ENCODE results near the gene PDS5B. TPM values are rescaled to one million over a fixed set of nuclear protein-coding genes. Genes with fewer than 3 reads are reported as not detected.
"Not testable (repeated sequence)": the region's sequence is repeated elsewhere in the genome, so short reads cannot be mapped to it uniquely, and the experiment has no call there.

The PDS5B gene
- polyA plus RNA-seq, 1 donor = 40.3 TPM

DNA sequence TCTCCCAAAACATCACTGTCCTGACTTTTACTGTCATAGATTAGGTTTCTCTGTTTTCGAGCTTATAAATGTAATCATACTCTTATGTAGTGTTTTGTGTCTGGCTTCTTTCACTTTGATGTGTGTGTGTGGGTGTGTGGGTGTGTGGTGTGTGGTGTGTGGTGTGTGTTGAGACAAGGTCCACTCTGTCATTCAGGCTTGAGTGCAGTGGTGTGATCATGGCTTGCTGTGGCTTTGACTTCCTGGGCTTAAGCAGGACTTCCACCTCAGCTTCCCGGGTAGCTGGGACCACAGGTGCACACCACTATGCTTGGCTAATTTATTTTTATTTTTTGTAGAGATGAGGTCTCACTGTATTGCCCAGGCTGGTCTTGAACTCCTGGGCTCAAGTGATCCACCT is 59.6 kb downstream of the PDS5B start:
- no peak for DNase-seq (ENCODE audit: low read depth)

DNA sequence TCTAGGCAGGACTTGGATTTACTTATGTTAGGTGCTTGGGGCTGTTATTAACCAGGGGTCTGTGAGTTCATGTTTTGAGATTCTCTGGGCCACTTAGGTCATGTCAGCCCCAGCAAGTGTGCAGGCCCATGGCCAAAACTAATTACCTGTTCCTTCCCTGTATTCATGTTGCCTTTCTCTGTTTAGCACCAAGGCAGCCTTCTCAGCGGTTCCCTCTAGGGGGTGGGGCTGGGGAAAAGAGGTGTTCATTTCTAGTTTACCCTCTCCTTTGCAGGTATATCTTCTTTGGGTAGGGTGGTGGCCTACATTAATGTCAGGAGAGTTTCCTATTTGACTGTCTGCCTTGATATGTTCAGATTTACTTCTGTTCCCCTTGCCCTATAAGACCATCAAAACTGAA is 61.7 kb downstream of the PDS5B start:
- no peak for DNase-seq (ENCODE audit: low read depth)

DNA sequence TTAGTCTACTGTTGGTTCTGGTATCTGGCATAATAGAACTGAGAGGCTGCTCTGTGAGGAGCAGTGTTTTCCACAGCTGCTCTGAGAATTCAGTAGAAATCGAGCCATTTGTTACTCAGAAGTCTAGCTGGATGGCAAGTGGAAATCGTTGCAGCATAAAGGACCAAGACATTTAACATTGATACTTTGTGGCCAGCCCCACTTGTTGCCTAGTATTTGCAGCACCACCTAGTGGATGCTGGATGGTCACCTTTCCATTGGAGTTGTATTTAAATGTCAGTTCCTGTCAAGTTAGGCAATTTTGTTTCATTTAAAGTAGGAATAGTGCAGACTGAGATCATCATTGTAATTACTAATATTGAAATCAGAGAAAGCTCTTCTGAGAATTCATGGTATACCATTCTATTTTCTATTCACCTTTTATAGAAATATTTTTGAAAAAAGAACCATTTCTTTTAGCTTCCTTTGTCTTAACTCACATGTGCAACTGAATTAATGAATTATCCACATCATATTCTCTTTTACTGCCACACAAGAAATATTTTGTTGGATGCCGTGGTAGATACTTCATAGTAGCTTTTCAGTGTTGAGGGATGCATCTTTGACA is 64.6 kb downstream of the PDS5B start:
- peak; percentile 11 for DNase-seq (ENCODE audit: low read depth)

DNA sequence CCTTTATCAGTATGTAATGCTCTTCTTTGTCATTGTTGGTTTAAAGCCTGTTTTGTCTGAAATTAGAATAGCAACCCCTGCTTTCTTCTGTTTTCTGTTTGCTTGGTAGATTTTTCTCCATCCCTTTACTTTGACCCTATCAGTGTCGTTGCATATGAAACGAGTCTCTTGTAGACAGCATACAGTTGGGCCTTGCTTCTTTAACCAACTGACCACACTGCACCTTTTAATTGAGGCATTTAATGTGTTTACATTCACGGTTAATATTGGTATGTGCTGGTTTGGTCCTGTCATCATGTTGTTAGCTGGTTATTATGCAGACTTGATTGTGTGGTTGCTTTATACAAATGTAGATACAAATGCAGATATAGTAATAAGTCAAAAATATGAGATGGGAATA is 71.1 kb downstream of the PDS5B start:
- DNase-seq (ENCODE audit: low read depth) = no peak

DNA sequence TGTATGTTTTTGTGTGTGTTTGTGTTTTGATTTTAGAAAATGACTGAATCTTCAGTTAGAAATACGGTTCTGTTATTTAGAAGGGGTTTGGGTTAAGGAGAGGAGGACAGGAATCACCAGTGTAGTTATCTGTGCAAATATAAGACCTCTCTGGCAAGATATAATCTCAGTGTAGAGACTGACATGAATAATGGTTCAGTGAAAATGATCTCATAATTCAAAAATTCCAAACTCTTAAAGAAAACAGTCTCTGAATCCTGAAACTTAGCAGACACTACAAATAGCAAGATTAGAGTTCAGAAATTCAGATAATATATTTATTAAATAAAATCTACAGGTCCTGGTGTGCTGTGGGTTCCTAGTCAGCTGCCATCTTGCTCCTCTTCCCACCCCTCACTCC is 73.5 kb downstream of the PDS5B start:
- DNase-seq (ENCODE audit: low read depth) = no peak

DNA sequence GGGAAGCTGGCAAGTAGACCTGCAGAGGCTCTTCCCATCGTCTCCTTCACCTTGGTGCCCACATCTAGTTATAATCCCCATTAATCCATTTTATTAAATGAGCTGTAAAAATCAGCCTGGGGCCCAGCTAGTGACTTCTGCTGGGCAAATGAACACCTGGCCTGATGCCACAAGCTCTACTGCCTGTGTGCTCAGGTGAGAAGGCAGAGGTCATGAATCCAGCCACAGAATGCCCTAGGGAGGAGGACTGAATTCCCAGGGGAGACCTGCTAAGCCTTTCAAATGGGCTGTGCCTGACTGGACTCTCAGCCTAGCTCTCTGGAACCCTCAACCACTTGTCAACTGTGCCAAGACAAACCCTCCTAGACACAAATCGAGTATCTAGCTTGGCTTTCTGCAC is 74.0 kb downstream of the PDS5B start:
- no peak for DNase-seq (ENCODE audit: low read depth)

DNA sequence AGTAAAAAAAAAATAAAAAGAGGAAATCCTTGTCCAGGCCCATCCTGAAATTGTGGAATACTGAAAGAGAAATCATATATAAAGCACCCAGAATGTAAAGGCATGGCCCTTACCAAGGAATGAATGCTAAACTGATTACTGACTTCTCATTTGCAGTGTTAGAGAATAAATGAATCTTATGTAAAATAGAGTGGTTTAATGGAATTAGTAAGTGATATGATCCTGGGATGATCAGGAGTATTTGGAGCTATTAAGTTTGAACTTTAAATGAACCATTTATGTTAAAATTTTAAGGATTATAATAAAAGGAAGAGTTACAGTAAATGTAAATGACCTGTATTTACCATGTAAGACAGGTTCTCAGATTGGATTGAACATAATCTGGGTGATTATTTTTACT is 75.4 kb downstream of the PDS5B start:
- DNase-seq (ENCODE audit: low read depth) = no peak

DNA sequence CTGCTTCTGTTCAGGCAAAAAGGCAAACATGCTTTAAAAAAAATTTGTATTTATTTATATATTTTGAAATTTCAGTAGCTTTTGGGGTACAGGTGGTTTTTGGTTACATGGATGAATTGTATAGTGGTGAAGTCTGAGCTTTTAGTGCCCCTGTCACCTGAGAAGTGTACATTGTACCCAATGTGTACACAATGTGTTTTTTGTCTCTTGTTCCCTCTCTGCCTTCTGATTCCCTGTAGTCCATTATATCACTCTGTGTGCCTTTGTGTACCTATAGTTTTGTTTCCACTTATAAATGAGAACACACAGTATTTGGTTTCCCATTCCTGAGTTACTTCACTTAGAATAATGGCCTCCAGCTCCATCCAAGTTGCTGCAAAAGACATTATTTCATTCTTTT is 77.4 kb downstream of the PDS5B start:
- DNase-seq (ENCODE audit: low read depth) = no peak

DNA sequence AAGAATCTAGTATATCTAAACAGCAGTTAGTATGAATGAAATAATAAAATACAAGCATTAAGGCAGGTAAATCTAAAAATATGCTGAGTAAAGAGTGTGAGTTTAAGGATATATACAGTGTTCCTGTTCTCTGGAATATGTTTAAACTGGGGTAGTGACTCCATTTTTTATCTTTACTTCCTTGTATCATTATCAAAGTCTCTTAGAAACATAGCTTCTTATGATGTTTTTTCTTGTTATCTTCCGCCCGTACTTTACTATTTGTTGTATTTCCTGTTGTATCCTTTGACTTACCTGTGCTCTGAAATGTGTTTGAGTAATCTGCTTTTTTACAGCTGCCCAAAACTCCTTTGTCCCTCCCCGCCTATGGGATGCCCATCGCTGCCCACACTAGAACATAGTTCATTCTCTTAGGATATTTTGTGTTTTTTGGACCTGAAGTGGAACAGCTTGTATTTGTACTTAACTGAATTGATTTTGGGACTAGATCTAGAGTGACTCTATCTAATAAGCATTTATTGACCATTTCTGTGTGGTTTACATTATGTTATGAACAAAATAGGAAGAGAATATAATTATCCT is 80.8 kb downstream of the PDS5B start:
- DNase-seq (ENCODE audit: low read depth) = no peak

DNA sequence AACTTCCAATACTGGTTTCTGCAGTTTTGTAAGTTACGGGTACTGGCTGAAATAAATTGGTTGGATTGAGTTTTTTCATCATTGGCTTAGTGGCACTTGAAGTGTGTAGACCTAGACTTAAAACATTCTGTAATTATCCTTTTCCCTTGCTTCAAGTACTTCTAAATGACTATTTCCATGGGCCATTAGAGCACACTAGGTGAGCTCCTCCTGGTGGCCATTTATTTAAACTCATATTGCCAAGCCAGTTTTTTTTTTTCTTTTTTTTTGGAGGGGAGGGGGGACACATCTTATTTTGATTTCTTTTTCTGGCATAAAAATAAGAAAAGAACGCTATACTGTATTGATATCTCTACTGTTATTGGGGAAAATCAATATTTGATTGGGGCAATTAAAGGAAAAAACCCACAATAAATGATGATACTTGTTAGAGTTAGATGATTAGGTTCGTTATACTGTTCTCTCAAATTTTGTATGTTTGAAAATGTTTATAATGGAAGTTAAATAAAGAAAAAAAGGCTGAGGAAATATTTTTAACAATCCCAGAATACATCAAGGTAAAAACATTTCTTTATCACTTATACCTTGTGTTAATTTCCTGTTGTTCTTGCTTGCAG is 82.9 kb downstream of the PDS5B start:
- DNase-seq (ENCODE audit: low read depth) = peak; percentile 9

DNA sequence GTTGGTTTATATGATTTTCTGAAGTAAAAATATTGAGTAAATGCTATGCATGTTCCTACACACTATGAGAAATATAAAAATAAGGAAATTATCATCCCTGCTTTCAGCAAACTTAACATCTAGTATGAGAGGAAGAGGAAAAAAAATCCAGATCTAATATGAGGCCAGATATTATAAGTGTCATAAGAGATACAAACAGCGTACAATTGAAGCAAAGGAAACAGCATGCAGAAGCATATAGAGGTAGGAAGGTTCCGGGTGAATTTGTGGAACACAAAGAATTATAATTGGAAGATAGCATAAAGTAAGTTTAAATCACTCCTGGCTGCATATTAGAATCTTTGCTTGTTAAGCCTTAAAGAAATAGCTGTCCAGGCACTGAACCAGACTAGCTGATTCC is 88.3 kb downstream of the PDS5B start:
- DNase-seq (ENCODE audit: low read depth) = no peak

DNA sequence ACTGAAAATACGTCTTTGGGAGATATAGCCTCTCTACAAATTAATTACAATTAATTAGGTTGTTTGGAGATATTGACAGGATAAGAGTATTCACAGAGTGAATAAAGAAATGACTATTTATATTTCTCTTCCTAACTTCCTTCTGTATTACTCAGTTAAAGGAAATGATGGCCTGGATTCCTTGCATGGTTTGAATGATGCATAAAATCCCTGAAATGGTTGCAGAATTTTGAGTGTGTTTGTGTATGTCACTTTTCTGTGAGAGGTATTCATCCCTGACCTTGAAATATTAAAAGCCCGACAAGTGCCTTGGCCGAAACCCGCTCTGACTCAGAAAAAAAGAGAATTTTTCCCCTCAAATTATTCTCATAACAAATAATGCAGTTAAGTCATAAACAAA is 90.0 kb downstream of the PDS5B start:
- no peak for DNase-seq (ENCODE audit: low read depth)

DNA sequence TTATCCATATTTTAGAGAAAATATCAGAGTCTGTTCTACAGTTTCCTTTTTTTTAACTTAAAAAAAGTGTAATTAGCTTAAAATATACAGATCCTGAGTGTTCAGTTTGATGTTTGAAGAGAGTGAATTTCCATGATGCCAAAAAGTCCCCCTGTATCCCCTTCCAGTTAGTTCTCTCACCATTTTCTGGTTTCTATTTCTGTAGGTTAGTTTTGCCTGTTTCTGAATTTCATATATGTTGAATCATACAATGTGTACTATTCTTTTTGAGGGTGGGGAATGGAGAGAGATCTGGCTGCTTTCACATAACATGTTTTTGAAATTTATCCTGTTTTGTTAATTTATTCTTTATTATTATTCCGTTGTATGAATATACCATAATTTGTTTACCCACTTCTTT is 95.9 kb downstream of the PDS5B start:
- no peak for DNase-seq (ENCODE audit: low read depth)

DNA sequence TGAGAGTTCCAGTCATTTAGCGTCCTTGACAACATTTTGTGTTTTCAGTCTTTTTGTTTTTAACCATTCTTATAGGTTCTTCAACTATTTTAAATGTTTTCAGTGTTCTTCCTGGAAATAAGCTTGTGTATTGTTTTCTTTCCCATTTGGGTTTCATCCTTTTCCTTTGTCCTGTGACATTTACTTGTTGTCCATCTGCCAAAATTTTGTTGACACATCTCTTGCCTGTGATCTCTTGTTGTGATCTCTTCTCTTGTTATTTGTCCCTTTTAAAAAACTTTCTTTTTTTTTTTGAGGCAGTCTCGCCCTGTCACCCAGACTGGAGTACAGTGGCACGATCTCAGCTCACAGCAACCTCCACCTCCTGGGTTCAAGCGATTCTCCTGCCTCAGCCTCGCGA is 96.5 kb downstream of the PDS5B start:
- DNase-seq (ENCODE audit: low read depth) = no peak

DNA sequence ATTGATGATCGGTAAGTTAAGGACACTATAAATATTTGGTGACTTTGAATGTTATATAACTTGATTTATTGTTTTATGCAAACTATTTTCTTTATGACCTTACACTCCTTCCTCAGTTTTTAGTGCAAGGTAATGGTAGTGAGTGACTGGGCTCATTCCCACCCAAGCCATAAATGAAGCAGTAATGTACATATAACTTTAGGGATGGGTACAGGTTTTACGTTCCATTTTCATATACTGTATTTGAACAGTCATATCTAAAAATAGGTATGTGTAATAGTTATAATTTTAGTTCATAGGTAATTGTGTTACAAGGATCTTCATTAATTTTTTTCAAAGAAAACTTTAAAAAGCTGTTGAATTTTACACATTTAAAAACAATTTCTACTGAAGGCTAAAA is 101.0 kb downstream of the PDS5B start:
- no peak for DNase-seq (ENCODE audit: low read depth)

DNA sequence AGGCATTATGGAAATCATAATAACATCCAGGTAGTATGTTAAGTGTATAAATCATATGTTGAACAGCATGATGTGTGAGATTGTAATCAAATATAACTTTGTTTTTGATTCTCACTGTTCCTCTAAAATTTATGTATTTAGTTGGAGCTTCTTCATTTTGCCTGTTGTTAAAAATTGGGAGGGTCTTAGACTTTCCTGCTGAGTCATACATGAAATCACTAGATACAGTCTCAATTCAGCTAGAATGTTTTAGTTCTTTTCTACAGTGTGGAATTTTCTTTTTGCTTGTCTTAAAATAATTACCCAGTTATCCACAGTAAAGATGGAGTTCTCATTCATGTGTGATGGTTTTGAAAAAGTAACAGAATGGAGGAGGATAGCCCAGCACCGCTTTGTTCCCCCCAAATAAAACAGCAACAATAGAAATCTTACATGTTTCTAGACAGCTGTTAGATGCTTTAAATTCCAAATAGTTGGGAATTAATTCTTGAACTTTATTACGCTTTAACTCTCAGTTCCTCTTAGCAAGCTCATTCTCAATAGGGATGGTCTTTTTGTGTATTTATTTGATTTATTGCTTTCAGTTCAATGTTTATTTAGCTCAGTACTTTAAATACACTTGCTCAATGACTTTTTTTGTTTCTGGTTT is 109.5 kb downstream of the PDS5B start:
- DNase-seq (ENCODE audit: low read depth) = no peak

DNA sequence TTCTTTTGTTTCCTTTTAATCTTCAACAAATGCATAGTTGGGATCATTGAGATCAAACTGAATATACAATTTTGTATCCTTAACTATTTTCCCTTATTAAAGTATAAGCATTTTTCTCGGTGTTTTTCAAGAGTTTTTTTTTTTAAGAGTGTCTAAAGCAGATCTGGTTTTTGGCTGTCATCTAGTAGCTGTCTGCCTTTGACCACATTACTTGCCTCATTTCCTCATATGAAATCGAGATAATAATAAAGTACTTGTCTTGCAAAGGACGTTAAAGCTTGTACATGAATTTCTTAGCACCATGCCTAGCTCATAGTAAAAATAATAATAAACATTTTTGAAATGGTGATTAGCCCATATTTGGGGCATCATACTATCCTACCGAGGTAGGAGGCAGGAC is 121.2 kb downstream of the PDS5B start:
- no peak for DNase-seq (ENCODE audit: low read depth)

DNA sequence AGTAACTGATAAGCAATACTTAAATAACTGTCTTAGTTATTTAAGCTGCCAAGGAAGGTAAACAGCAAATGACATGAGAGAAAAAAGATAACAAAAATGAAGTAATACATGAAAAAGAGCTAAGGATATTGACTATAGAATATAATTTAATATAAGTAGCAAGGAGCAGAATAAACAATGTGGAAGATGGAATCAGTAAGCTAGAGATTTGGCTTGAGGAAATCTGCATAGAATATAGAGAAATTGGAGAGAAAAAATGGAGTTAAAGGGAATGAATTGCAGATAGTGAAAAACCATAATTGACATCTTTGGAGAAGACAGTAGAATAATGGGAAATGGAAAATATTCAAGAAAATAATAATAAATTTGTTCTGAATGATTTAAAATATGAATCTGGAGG is 127.1 kb downstream of the PDS5B start:
- no peak for DNase-seq (ENCODE audit: low read depth)

DNA sequence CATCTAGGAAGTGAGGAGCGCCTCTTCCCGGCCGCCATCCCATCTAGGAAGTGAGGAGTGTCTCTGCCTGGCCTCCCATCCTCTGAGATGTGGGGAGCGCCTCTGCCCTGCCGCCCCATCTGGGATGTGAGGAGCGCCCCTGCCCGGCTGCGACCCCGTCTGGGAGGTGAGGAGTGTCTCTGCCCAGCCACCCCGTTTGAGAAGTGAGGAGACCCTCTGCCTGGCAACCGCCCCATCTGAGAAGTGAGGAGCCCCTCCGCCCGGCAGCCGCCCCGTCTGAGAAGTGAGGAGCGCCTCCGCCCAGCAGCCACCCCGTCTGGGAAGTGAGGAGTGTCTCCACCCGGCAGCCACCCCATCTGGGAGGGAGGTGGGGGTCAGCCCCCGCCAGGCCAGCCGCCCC is 129.9 kb downstream of the PDS5B start:
- not testable (repeated sequence) for DNase-seq (ENCODE audit: low read depth)

DNA sequence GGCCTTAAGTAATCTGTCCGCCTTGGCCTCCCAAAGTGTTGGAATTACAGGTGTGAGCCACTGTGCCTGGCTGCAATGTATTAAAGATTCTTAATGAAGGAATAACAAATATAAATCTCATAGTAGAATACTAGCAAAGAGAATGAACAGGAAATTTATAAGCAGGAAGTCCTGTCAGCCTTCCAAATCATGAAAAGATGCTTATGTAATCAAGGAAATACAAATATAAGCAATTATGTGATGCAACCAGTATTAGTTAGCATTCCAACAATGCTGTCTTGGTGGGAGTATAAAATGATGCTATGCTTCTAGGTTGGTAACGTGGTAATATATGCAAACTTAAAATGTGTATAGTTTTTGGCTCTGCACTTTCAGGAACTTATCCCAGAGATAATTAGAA is 133.8 kb downstream of the PDS5B start:
- DNase-seq (ENCODE audit: low read depth) = no peak

DNA sequence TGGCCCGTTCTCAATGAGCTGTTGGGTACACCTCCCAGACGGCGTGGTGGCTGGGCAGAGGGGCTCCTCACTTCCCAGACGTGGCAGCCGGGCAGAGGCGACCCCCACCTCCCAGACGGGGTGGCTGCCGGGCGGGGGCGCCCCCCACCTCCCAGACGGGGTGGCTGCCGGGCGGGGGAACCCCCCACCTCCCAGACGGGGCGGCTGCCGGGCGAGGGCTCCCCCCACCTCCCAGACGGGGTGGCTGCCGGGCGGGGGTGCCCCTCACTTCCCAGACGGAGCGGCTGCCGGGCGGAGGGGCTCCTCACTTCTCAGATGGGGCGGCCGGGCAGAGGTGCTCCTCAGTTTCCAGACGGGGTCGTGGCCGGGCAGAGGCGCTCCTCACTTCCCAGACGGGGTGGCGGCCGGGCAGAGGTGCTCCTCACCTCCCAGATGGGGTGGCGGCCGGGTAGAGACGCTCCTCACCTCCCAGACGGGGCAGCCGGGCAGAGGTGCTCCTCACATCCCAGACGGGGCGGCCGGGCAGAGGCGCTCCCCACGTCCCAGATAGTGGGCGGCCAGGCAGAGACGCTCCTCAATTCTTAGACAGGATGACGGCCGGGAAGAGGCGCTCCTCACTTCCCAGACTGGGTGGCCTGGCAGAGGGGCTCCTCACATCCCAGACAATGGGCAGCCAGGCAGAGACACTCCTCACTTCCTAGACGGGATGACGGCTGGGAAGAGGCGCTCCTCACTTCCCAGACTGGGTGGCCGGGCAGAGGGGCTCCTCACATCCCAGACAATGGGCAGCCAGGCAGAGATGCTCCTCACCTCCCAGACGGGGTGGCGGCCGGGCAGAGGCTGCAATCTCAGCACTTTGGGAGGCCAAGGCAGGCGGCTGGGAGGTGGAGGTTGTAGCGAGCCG is 135.1 kb downstream of the PDS5B start:
- DNase-seq (ENCODE audit: low read depth) = not testable (repeated sequence)

DNA sequence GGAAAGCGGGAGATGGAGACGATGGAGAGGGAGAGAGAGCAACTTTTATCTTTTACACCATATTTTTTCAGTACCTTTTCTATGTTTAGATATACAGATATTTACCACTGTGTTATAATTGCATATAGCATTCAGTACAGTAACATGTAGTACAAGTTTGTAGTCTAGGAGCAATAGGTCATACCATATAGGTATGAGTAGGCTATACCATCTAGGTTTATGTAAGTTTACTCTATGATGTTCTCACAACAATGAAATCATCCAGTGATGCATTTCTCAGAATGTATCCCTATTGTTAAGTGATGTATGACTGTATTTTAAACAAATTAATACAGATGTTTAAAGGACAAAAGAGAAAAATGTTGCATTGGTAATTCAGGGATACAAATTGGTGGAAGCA is 136.1 kb downstream of the PDS5B start:
- DNase-seq (ENCODE audit: low read depth) = no peak
